GM23338 (cell line): Measurements from ENCODE around the gene SH3TC1. TPM values are rescaled to one million over a fixed set of nuclear protein-coding genes. Genes with fewer than 3 reads are reported as not detected.

ENCODE experiments used
- ATAC-seq: fragments of 200-7000 bp; cut with Tn5 transposase; 3 replicates; pipeline ENCODE4 v1.9.1; 2020
- DNase-seq: peaks from one replicate; pipeline ENCODE4 v3.0.0-alpha.2; 2015; ENCODE audit warnings: low spot score
- H2AFZ ChIP-seq: fragments of 200-600 bp; sonication (generic); 2 replicates; pipeline ENCODE4 v1.8.0; 2016; ENCODE audit warnings: antibody characterized with exemption, mild to moderate bottlenecking, moderate library complexity
- H3F3A ChIP-seq: fragments of 200-600 bp; sonication (generic); replicated peaks from 2 replicates; pipeline ENCODE4 v1.8.0; 2017; ENCODE audit warnings: antibody characterized with exemption, mixed run types, low read depth
- H3K27ac ChIP-seq: fragments of 200-600 bp; sonication (generic); 2 replicates; pipeline ENCODE4 v1.6.1; 2016; ENCODE audit warnings: low read depth
- H3K27me3 ChIP-seq: fragments of 200-600 bp; sonication (generic); 2 replicates; pipeline ENCODE4 v1.8.0; 2016; ENCODE audit warnings: mild to moderate bottlenecking, mixed run types, moderate library complexity; ENCODE audit not compliant: insufficient read depth
- H3K36me3 ChIP-seq: fragments of 200-600 bp; sonication (generic); 2 replicates; pipeline ENCODE4 v1.8.0; 2016; ENCODE audit warnings: mild to moderate bottlenecking; ENCODE audit not compliant: insufficient read depth
- H3K4me1 ChIP-seq: fragments of 200-600 bp; sonication (generic); 2 replicates; pipeline ENCODE4 v1.8.0; 2016; ENCODE audit warnings: mild to moderate bottlenecking, moderate library complexity; ENCODE audit not compliant: insufficient read depth
- H3K4me2 ChIP-seq: fragments of 200-600 bp; sonication (generic); 2 replicates; pipeline ENCODE4 v1.7.1; 2017; ENCODE audit warnings: mixed run types
- H3K4me3 ChIP-seq: fragments of 200-600 bp; sonication (generic); 2 replicates; pipeline ENCODE4 v1.6.1; 2016; ENCODE audit warnings: mixed run types
- H3K79me2 ChIP-seq: fragments of 200-600 bp; sonication (generic); replicated peaks from 2 replicates; pipeline ENCODE4 v1.8.0; 2017; ENCODE audit warnings: mild to moderate bottlenecking; ENCODE audit not compliant: insufficient read depth
- H3K9me2 ChIP-seq: fragments of 200-600 bp; sonication (generic); 2 replicates; pipeline ENCODE4 v1.8.0; 2017; ENCODE audit not compliant: insufficient read depth
- H4K20me1 ChIP-seq: fragments of 200-600 bp; sonication (generic); replicated peaks from 2 replicates; pipeline ENCODE4 v1.8.0; 2017; ENCODE audit warnings: mild to moderate bottlenecking; ENCODE audit not compliant: insufficient read depth
- H3K27ac Mint-ChIP-seq: 2 replicates; pipeline ENCODE4 v1.8.0; 2020; ENCODE audit warnings: inconsistent platforms, mild to moderate bottlenecking, moderate library complexity, mixed read lengths
- H3K27me3 Mint-ChIP-seq: 3 replicates; pipeline ENCODE4 v1.8.0; 2022; ENCODE audit warnings: low read depth, mild to moderate bottlenecking, moderate library complexity, mixed read lengths, inconsistent platforms; ENCODE audit not compliant: insufficient read depth, poor library complexity
- H3K36me3 Mint-ChIP-seq: 3 replicates; pipeline ENCODE4 v1.8.0; 2021; ENCODE audit warnings: low read depth, mild to moderate bottlenecking, inconsistent platforms, moderate library complexity, mixed read lengths
- H3K4me1 Mint-ChIP-seq: 3 replicates; pipeline ENCODE4 v1.8.0; 2020; ENCODE audit warnings: mild to moderate bottlenecking, inconsistent platforms, mixed read lengths
- H3K4me3 Mint-ChIP-seq: 3 replicates; pipeline ENCODE4 v1.8.0; 2021; ENCODE audit warnings: moderate library complexity, mild to moderate bottlenecking, inconsistent platforms, mixed read lengths
- H3K9me3 Mint-ChIP-seq: 3 replicates; pipeline ENCODE4 v1.8.0; 2020; ENCODE audit warnings: moderate library complexity, mild to moderate bottlenecking, inconsistent platforms, mixed read lengths
- EZH2phosphoT487 ChIP-seq: fragments of 200-600 bp; sonication (generic); IDR thresholded peaks from one replicate; pipeline ENCODE4 v1.8.1; 2018; ENCODE audit warnings: antibody characterized with exemption; ENCODE audit not compliant: unreplicated experiment
- POLR2AphosphoS5 ChIP-seq: IDR thresholded peaks from 2 replicates; pipeline ENCODE4 v1.6.1; 2016; ENCODE audit warnings: antibody characterized with exemption, low read depth
- REST ChIP-seq: IDR thresholded peaks from one replicate; pipeline ENCODE4 v1.6.1; 2018; ENCODE audit warnings: antibody characterized with exemption; ENCODE audit not compliant: unreplicated experiment
- ZNF462 ChIP-seq: fragments of 250-450 bp; sonication (Bioruptor Pico); IDR thresholded peaks from 2 replicates; pipeline ENCODE4 v1.5.0; 2020; ENCODE audit warnings: mild to moderate bottlenecking, moderate library complexity
- polyA plus RNA-seq: library from polyadenylated mRNA; unstranded; fragments of >200 nt; fragmentation: Nextera tagmentation; extraction: Ambion mirVana; gene quantifications from 2 replicates; pipeline ENCODE4 v1.2.1, GENCODE V29; 2016
- total RNA-seq: library from RNA; depleted of rRNA; stranded (reverse); fragments of >200 nt; shearing (Covaris generic); gene quantifications from 2 replicates; pipeline ENCODE4 v1.2.3, GENCODE V29; 2014

Gene SH3TC1
- total and polyA plus RNA-seq, 2 experiments from 2014 or later: 0.07 TPM; not detected in 1

GRCh38 chr4:8184061-8184460 lies 15.0 kb upstream of the SH3TC1 start:
- Histone ChIP-seq H3K4me1 (no peaks in the 10 kb centered on the region), H4K20me1 (no peaks in the 10 kb centered on the region), H3K27ac (no peak overlapping the region), H3F3A (peaks cover 7% of the 10 kb centered on the region; the same call in 1 of the 2 replicates), H3K4me3 (no peak overlapping the region), H3K36me3 (no peaks in the 10 kb centered on the region), H3K9me2 (no peaks in the 10 kb centered on the region), H2AFZ (no peak overlapping the region), H3K27me3 (no peaks in the 10 kb centered on the region), H3K4me2 (no peak overlapping the region), H3K79me2 (no peaks in the 10 kb centered on the region)
- Mint-ChIP-seq H3K27ac (no peak overlapping the region), H3K4me3 (no peak overlapping the region), H3K9me3 (no peaks in the 10 kb centered on the region), H3K36me3 (no peaks in the 10 kb centered on the region), H3K4me1 (no peaks in the 10 kb centered on the region; the same call in 2 of the 3 replicates), H3K27me3 (peaks cover 6% of the 10 kb centered on the region)
- ATAC-seq (no peak), DNase-seq (no peak)
- TF ChIP-seq EZH2phosphoT487 (no peak), ZNF462 (no peak), REST (no peak), POLR2AphosphoS5 (no peak)
